Stimulated activated CD8-positive, alpha-beta memory T cell treated with anti-CD3 and anti-CD28 coated beads, Interleukin-2, amount 100 ng/mL, for 1 hour (primary cell): ENCODE data around the gene VRTN.
"Not testable (repeated sequence)": the region's sequence is repeated elsewhere in the genome, so short reads cannot be mapped to it uniquely, and the experiment has no call there.

Source experiments
- DNase-seq, 2 donors: peaks; one replicate each; pipeline ENCODE4 v3.0.0-alpha.2; 2020; ENCODE audit warnings: low read depth in 2 of 2

Gene VRTN

GRCh38 chr14:74348735-74349463 is 628 bp downstream of the VRTN start:
- DNase-seq, result no peak

- no peak for DNase-seq
Measured at GRCh38 chr14:74349757-74350156, 1.5 kb downstream of the VRTN start.

DNA sequence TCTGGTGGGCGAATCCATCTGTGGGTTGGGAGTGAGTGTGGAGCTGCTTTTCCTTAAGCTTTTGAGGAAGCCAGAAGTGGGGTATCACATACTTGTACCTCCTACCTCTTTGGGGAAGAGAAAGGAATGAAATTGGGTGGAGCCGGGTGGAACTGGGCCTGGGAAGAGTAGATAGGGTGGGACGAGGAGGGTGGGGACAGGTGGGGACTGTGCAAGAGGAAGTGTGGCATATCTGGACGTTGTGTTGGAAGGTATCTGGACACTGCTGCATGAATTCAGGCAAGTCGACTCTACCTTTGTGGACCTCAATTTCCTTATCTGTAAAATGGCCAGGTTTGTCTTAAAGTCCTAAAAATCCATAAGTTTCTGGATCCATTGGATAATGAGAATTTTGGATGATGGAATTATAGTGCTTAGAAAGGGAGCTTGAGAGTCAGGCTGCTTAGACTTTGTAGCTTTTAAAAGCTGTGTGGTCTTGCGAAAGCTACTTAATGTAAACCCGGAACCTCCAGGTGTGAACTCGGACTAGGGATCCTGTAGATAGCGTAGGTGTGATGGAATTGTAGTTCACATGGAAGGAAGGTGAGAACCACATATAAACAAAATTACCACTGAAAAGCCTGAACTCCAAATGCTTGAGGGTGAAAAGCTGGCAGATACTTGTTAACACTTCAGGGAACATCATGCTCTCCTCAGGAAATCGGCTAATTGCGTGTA is 2.1 kb downstream of the VRTN start:
- DNase-seq, result no peak

DNA sequence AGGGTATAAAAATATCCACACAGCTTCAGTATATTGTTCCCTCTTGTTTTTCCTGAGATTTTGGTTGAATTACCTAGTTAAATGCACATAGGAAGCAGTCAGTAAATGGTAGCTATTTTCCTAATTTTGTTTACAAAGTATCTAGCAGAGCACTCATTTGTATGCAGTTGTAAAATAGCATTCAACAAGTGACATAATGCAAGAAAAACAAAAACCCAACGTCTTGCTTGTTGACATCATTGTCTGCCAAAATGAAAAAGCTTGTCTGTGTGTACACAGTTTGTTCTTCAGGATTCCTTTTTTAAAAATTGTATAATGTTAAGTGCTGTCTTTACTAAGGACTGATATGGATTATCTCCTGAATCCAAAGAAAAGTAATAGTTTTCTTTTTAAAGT is 2.7 kb downstream of the VRTN start:
- DNase-seq, result no peak

GRCh38 chr14:74356892-74357575 is 8.8 kb downstream of the VRTN start:
- DNase-seq, result no peak

GRCh38 chr14:74357585-74357984 is 9.3 kb downstream of the VRTN start:
- DNase-seq, result no peak

DNA sequence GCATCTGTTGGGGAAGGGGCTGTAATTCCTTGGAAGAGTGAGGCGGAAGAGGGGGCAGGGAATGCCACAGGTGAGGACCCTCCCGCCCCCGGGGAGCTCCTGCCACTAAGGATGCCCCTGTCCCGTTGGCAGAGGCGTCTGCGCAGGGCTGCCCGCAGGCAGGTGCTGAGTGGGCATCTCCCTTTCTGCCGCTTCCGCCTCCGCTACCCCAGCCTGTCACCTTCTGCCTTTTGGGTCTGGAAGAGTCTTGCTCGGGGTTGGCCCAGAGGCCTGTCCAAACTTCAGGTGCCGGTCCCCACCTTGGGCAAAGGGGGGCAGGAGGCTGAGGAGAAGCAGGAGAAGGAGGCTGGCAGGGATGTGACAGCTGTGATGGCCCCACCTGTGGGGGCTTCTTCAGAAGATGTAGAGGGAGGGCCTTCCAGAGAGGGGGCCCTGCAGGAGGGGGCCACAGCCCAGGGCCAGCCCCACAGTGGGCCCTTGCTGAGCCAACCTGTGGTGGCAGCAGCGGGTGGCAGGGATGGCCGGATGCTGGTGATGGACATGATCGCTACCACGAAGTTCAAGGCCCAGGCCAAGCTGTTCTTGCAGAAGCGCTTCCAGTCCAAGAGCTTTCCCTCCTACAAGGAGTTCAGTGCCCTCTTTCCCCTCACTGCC is 10.0 kb downstream of the VRTN start:
- no peak for DNase-seq

DNA sequence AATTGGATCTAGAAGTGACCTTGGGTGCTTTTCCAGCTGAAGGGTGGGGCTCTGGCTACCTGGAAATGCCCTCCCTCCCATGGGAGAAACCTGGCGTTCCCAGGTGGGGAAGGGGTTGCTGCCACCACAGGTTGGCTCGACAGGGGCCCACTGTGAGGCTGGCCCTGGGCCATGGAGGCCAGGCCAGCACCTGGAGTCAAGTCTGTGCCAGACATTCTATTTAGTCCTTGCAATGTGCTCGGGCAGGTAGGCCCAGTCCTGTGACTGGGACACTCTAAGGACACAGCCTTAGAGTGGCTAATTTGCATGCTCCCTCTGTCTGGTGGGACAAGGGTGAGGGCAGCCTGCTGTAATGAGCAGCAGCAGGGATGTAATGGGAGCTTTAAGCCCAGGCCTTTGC is 11.9 kb downstream of the VRTN start:
- no peak for DNase-seq

DNA sequence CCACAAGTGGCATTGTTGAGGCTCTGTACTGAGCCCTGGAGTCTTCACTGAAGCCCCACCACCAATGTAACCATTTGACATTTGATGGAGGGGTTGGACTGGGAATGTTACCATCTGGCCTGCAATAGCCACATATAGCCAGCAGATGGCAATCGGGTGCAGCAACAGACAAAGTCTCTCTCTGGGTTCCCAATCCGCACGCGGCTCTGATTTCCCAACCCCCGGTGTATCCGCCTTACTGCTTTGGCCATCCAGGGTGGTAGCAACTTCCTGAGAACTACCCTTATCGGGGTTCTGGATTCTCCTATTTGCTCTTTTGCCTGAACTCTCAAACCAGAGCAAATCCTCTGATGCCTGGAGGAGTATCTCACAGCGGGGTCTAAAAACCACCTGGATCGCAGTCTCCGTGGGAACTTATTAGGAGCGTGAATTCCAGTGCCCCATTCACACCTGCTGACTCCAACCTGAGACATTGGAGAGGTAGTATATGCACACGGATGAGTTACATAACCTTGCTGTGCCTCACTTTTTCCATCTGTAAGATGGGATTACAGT is 14.2 kb downstream of the VRTN start:
- DNase-seq, result peak; percentile 33 to 37

GRCh38 chr14:74364271-74364880 is 16.1 kb downstream of the VRTN start:
- DNase-seq, result no peak

GRCh38 chr14:74368026-74368425 is 19.8 kb downstream of the VRTN start:
- DNase-seq, result no peak

DNA sequence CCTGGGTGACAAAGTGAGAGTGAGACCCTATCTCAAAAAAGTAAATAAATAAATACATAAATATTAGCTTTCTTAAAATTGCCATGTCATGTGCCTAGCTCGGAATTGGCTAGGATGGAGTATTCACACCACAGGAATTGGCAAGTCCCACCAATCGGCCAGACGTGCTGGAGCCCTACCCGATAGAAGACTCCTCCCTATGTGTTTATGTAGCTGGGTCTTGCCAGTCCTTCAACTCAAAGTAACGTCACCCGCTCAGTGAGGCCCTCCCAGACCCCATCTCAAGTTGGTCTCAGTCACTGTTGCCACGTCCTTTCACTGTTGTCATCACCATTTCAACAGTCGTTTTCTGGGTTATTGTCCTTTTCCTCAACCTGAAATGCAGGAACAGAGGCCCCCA is 20.2 kb downstream of the VRTN start:
- DNase-seq, result no peak

GRCh38 chr14:74377976-74378690 is 29.9 kb downstream of the VRTN start:
- no peak for DNase-seq

- DNase-seq, result no peak
Measured at GRCh38 chr14:74380172-74380571, 31.9 kb downstream of the VRTN start.

DNA sequence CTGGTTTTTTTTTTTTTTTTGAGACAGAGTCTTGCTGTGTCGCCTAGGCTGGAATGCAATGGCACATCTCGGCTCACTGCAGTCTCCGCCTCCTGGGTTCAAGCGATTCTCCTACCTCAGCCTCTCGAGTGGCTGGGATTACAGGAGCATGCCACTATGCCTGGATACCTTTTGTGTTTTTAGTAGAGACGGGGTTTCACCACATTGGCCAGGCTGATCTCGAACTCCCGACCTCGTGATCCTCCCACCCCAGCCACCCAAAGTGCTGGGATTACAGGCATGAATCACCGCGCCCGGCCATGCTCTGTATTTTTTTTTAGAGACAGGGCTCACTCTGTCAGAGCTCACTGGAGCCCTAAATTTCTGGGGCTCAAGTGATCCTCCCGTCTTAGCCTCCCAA is 32.6 kb downstream of the VRTN start:
- no peak for DNase-seq

GRCh38 chr14:74381571-74381970 is 33.3 kb downstream of the VRTN start:
- DNase-seq, result not testable (repeated sequence)

DNA sequence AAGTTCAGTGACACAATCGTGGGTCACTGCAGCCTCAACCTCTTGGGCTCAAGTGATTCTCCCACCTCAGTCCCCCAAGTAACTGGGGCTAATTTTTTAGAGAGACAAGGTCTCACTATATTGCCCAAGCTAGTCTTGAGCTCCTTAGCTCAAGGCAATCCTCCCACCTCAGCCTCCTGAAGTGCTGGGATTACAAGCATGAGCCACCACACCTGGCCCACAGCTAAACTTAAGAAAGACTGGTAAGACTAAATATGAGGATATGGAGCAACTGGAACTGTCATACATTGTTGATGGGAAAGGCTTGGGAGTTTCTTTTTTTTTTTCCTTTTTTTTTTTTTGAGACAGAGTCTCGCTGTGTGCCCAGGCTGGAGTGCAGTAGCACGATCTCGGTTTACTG is 34.0 kb downstream of the VRTN start:
- DNase-seq, result no peak

DNA sequence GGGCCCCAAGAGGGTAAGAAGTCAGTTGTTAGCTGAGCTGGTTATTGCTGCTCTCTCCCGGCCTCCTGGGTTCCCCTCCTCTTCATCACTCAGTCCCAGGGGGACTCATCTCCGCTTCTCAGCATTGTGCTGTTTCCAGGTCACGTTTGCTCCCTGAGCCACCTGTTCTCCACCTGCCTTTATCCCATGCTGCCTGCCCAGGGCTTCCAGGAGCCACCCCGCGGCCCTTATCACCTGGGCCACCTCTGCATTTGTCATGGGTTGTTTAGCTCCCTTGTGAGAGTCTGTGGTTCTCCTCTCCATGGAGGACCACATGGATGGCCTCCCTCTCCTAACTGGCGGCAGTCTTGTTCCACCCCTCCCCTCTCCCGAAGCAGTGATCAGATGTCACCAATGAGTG is 41.7 kb downstream of the VRTN start:
- DNase-seq, result no peak

GRCh38 chr14:74390505-74390904 is 42.2 kb downstream of the VRTN start:
- DNase-seq, result not testable (repeated sequence)

- DNase-seq, result no peak
Measured at GRCh38 chr14:74391479-74391878, 43.2 kb downstream of the VRTN start.
